ENCODE results near the gene SLAMF6.

SLAMF6 gene

GRCh38 chr1:160558660-160559380 lies 35.8 kb upstream of the SLAMF6 start:
- no peak overlapping the region for H3K4me3 ChIP-seq (ENCODE audit: low read length)
- no peaks in the 10 kb centered on the region for H3K4me1 ChIP-seq (ENCODE audit: insufficient read depth, low read length)
- H3K27ac ChIP-seq (ENCODE audit: low read depth, low read length) = no peak overlapping the region
- 93% methylated on average over 4 of the region's 4 CpGs for WGBS
- H3K36me3 ChIP-seq (ENCODE audit: insufficient read depth, low read length) = no peaks in the 10 kb centered on the region
- H3K27me3 ChIP-seq (ENCODE audit: insufficient read depth, low read length) = no peaks in the 10 kb centered on the region
- no peak overlapping the region for H3K9ac ChIP-seq (ENCODE audit: low read depth, low read length)
- H3K9me3 ChIP-seq (ENCODE audit: insufficient read depth, low read depth, low read length) = peaks cover 7% of the 10 kb centered on the region; the same call in 1 of the 2 replicates

- no peak overlapping the region for H3K27ac ChIP-seq (ENCODE audit: low read depth, low read length)
- H3K27me3 ChIP-seq (ENCODE audit: insufficient read depth, low read length) = no peaks in the 10 kb centered on the region
- H3K4me3 ChIP-seq (ENCODE audit: low read length) = no peak overlapping the region
- H3K4me1 ChIP-seq (ENCODE audit: insufficient read depth, low read length) = no peaks in the 10 kb centered on the region
- H3K9ac ChIP-seq (ENCODE audit: low read depth, low read length) = no peak overlapping the region
- 93% methylated on average over 4 of the region's 4 CpGs for WGBS
- H3K9me3 ChIP-seq (ENCODE audit: insufficient read depth, low read depth, low read length) = no peaks in the 10 kb centered on the region
- H3K36me3 ChIP-seq (ENCODE audit: insufficient read depth, low read length) = no peaks in the 10 kb centered on the region
These were observed 30.7 kb upstream of the SLAMF6 start for GRCh38 chr1:160553778-160554177.

GRCh38 chr1:160552425-160552824 lies 29.4 kb upstream of the SLAMF6 start:
- Histone ChIP-seq H3K9me3 (ENCODE audit: insufficient read depth, low read depth, low read length) (no peaks in the 10 kb centered on the region), H3K36me3 (ENCODE audit: insufficient read depth, low read length) (no peaks in the 10 kb centered on the region), H3K4me3 (ENCODE audit: low read length) (no peak overlapping the region), H3K9ac (ENCODE audit: low read depth, low read length) (no peak overlapping the region), H3K27ac (ENCODE audit: low read depth, low read length) (no peak overlapping the region), H3K4me1 (ENCODE audit: insufficient read depth, low read length) (no peaks in the 10 kb centered on the region), H3K27me3 (ENCODE audit: insufficient read depth, low read length) (no peaks in the 10 kb centered on the region)
- WGBS = 80% methylated on average over 2 of the region's 2 CpGs

- Histone ChIP-seq H3K27me3 (ENCODE audit: insufficient read depth, low read length) (no peaks in the 10 kb centered on the region), H3K36me3 (ENCODE audit: insufficient read depth, low read length) (no peaks in the 10 kb centered on the region), H3K4me1 (ENCODE audit: insufficient read depth, low read length) (no peaks in the 10 kb centered on the region), H3K4me3 (ENCODE audit: low read length) (no peak overlapping the region), H3K9me3 (ENCODE audit: insufficient read depth, low read depth, low read length) (no peaks in the 10 kb centered on the region), H3K27ac (ENCODE audit: low read depth, low read length) (no peak overlapping the region), H3K9ac (ENCODE audit: low read depth, low read length) (no peak overlapping the region)
- WGBS = 78% methylated on average over 6 of the region's 6 CpGs
These were observed 27.5 kb upstream of the SLAMF6 start for GRCh38 chr1:160550572-160551034.

- H3K4me1 ChIP-seq (ENCODE audit: insufficient read depth, low read length) = no peaks in the 10 kb centered on the region
- no peaks in the 10 kb centered on the region for H3K27me3 ChIP-seq (ENCODE audit: insufficient read depth, low read length)
- no peaks in the 10 kb centered on the region for H3K36me3 ChIP-seq (ENCODE audit: insufficient read depth, low read length)
- no peak overlapping the region for H3K27ac ChIP-seq (ENCODE audit: low read depth, low read length)
- WGBS = 78% methylated on average over 3 of the region's 3 CpGs
- H3K9me3 ChIP-seq (ENCODE audit: insufficient read depth, low read depth, low read length) = no peaks in the 10 kb centered on the region
- no peak overlapping the region for H3K9ac ChIP-seq (ENCODE audit: low read depth, low read length)
- no peak overlapping the region for H3K4me3 ChIP-seq (ENCODE audit: low read length)
These were observed 26.6 kb upstream of the SLAMF6 start for GRCh38 chr1:160549665-160550006.

GRCh38 chr1:160548960-160549664 lies 26.1 kb upstream of the SLAMF6 start:
- Histone ChIP-seq H3K27ac (ENCODE audit: low read depth, low read length) (no peak overlapping the region), H3K4me1 (ENCODE audit: insufficient read depth, low read length) (no peaks in the 10 kb centered on the region)

GRCh38 chr1:160548183-160548582 lies 25.1 kb upstream of the SLAMF6 start:
- no peaks in the 10 kb centered on the region for H3K4me1 ChIP-seq (ENCODE audit: insufficient read depth, low read length)
- no peaks in the 10 kb centered on the region for H3K36me3 ChIP-seq (ENCODE audit: insufficient read depth, low read length)
- H3K9ac ChIP-seq (ENCODE audit: low read depth, low read length) = no peak overlapping the region
- WGBS = 85% methylated on average over 3 of the region's 3 CpGs
- no peak overlapping the region for H3K4me3 ChIP-seq (ENCODE audit: low read length)
- no peaks in the 10 kb centered on the region for H3K27me3 ChIP-seq (ENCODE audit: insufficient read depth, low read length)
- no peaks in the 10 kb centered on the region for H3K9me3 ChIP-seq (ENCODE audit: insufficient read depth, low read depth, low read length)
- H3K27ac ChIP-seq (ENCODE audit: low read depth, low read length) = no peak overlapping the region

More at GRCh38 chr1:160548960-160549664, 26.1 kb upstream of the SLAMF6 start:
- Histone ChIP-seq H3K36me3 (ENCODE audit: insufficient read depth, low read length) (no peaks in the 10 kb centered on the region), H3K27me3 (ENCODE audit: insufficient read depth, low read length) (no peaks in the 10 kb centered on the region), H3K9ac (ENCODE audit: low read depth, low read length) (no peak overlapping the region), H3K9me3 (ENCODE audit: insufficient read depth, low read depth, low read length) (no peaks in the 10 kb centered on the region), H3K4me3 (ENCODE audit: low read length) (no peak overlapping the region)
- WGBS = 86% methylated on average over 5 of the region's 5 CpGs

GRCh38 chr1:160547422-160547821 lies 24.4 kb upstream of the SLAMF6 start:
- Histone ChIP-seq H3K27me3 (ENCODE audit: insufficient read depth, low read length) (no peaks in the 10 kb centered on the region), H3K27ac (ENCODE audit: low read depth, low read length) (no peak overlapping the region), H3K9ac (ENCODE audit: low read depth, low read length) (no peak overlapping the region), H3K36me3 (ENCODE audit: insufficient read depth, low read length) (no peaks in the 10 kb centered on the region), H3K4me3 (ENCODE audit: low read length) (no peak overlapping the region), H3K9me3 (ENCODE audit: insufficient read depth, low read depth, low read length) (no peaks in the 10 kb centered on the region), H3K4me1 (ENCODE audit: insufficient read depth, low read length) (no peaks in the 10 kb centered on the region)
- WGBS = 94% methylated on average over 4 of the region's 4 CpGs

GRCh38 chr1:160546942-160547341 lies 23.9 kb upstream of the SLAMF6 start:
- WGBS = 85% methylated on average over 1 of the region's 2 CpGs
- no peak overlapping the region for H3K4me3 ChIP-seq (ENCODE audit: low read length)
- H3K27ac ChIP-seq (ENCODE audit: low read depth, low read length) = no peak overlapping the region
- H3K9me3 ChIP-seq (ENCODE audit: insufficient read depth, low read depth, low read length) = no peaks in the 10 kb centered on the region
- H3K9ac ChIP-seq (ENCODE audit: low read depth, low read length) = no peak overlapping the region
- H3K27me3 ChIP-seq (ENCODE audit: insufficient read depth, low read length) = no peaks in the 10 kb centered on the region
- no peaks in the 10 kb centered on the region for H3K4me1 ChIP-seq (ENCODE audit: insufficient read depth, low read length)
- H3K36me3 ChIP-seq (ENCODE audit: insufficient read depth, low read length) = no peaks in the 10 kb centered on the region

GRCh38 chr1:160544647-160545046 lies 21.6 kb upstream of the SLAMF6 start:
- Histone ChIP-seq H3K9me3 (ENCODE audit: insufficient read depth, low read depth, low read length) (no peaks in the 10 kb centered on the region), H3K9ac (ENCODE audit: low read depth, low read length) (no peak overlapping the region), H3K4me3 (ENCODE audit: low read length) (no peak overlapping the region), H3K27ac (ENCODE audit: low read depth, low read length) (no peak overlapping the region), H3K4me1 (ENCODE audit: insufficient read depth, low read length) (no peaks in the 10 kb centered on the region), H3K27me3 (ENCODE audit: insufficient read depth, low read length) (no peaks in the 10 kb centered on the region), H3K36me3 (ENCODE audit: insufficient read depth, low read length) (no peaks in the 10 kb centered on the region)
- 94% methylated on average over 1 of the region's 1 CpG for WGBS

- Histone ChIP-seq H3K27me3 (ENCODE audit: insufficient read depth, low read length) (no peaks in the 10 kb centered on the region), H3K4me1 (ENCODE audit: insufficient read depth, low read length) (no peaks in the 10 kb centered on the region), H3K9me3 (ENCODE audit: insufficient read depth, low read depth, low read length) (no peaks in the 10 kb centered on the region), H3K36me3 (ENCODE audit: insufficient read depth, low read length) (no peaks in the 10 kb centered on the region), H3K4me3 (ENCODE audit: low read length) (no peak overlapping the region), H3K9ac (ENCODE audit: low read depth, low read length) (no peak overlapping the region), H3K27ac (ENCODE audit: low read depth, low read length) (no peak overlapping the region)
- 0% methylated on average over 1 of the region's 2 CpGs for WGBS
These were observed 19.4 kb upstream of the SLAMF6 start for GRCh38 chr1:160542303-160542945.

Data from HUES64 (cell line).